HG03571 (cell line): Measurements from ENCODE around the gene SCML1.

Source experiments
- ATAC-seq: cut with Tn5 transposase; IDR thresholded peaks from one replicate; pipeline ENCODE4 v1.9.1; 2021; ENCODE audit not compliant: unreplicated experiment

Gene SCML1

DNA sequence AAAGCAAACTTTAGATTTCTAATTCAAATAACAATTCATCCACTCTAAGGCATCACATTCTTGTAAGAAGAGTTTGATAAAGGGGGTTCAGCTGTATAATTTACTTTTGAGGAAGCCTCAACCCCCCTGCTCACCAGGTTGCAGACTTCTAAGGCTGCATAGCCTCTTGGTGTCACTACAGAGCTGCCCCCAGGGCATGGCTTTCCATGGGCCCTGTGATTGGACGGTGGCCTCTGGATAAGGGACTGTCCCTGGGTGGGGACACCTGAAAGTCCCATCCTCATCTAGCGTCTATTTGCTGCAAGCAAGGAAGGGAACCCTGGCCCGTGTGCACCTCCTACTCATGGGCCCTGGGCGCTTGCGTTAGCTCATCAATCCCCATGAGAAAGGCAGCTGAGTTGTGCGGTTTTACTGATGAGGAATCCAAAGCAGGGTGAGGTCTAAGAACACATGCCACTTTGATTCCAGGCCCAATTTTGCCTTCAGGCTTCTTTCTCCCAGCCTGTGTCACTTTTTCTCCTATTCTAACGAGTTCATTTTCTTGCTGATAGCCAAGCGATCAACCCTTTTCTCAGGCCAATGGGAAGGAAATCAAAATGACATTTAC is 51.8 kb downstream of the SCML1 start:
- ATAC-seq, result no peak

DNA sequence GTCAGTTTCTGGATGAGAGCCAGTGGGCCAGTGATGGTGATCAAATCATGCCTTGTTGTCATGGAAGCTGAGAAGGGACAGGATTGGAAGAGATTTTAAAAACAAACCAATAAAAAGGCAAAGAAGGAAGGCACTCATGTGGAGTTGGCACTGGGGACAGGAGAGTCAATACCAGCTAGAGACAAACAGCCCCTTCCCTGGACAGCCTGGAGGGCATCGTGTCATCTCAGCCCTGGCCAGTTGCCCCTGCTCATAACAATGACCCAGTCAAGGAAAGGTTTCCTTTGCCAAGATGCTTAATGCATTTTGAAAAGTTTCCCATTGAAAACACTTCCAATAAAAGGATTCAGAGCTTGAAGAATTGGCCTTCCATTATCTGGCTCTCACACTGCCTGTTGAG is 55.5 kb downstream of the SCML1 start:
- no peak for ATAC-seq

DNA sequence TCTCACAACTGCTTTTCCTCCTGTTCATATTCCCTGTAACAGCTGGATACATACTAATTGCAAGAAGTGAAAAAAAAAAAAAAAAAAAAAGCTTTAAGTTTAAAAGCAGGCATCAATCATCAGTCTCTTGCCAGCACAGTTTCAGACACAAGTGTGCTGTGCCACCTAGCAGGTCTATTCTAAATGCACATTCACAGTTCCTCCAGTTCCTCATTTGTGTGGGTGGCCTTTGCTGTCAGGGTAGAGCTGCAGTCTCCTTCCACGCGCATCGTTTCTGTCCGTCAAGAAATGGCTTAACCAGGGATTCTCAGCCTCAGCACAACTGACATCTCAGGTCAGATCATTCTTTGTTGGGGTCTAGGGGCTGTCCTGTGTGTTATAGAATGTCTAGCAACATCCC is 61.6 kb downstream of the SCML1 start:
- no peak for ATAC-seq

DNA sequence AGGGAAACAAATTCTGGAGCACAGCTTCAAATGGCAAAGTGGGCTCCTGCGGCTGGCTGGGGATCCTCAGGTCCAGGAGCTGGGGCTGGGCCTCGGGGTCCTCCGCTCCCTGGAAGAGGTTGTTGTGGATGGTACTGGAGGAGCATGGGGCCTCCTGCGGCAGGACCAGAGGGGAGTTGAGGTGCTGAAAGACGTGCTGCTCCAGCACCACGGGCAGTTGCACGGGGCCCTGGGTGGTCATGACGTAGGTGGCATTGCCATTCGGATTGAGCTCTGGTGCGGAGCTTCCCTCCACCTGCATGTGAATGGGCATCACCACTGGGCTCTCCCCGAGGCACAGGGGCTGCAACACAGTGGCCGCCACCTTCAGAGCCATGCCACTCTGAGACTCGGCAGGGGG is 64.1 kb downstream of the SCML1 start:
- ATAC-seq, result no peak

DNA sequence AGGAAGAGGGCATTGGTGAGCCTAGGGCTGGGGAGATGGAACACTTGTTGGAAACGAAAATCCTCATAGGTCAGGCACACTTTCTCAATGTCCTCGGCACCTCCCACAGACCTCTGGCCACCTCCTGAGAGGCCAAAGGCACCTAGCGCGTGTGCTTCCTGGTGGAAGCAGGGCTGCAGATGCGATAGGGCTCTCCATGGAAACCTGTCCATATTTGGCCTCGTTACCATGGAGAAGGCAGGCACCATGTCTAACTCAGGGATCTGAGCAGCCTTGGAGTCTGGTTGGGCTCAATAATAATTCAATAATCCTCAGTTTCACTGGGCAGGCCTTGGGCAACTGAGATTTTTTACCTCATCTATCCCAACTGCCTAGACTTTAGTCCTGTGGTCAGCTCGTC is 65.5 kb downstream of the SCML1 start:
- ATAC-seq, result no peak

DNA sequence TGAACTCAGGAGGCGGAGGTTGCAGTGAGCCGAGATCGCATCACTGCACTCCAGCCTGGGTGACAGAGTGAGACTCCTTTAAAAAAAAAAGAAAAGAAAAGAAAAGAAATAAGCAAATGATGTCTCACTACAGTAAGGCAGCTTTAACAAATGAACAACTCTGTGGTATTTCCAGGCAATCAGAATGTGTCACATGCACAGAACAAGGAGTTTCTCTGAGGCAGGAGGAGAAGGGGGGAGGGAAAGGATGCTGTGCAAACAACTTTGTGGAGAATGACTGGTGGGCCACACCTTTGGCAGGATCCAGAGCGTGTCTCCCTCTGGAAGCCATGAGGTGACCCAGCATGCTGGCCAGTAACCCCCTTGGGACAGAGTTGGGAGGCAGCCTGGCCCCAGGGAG is 66.2 kb downstream of the SCML1 start:
- ATAC-seq, result no peak
